T-helper 9 cell (primary cell): Measurements from ENCODE around the gene VAT1L.

ENCODE experiments used
- DNase-seq: peaks from one replicate; pipeline ENCODE4 v3.0.0-alpha.2; 2020

Gene VAT1L

GRCh38 chr16:77782694-77783093, 5.7 kb upstream of the VAT1L start:
- no peak for DNase-seq

- DNase-seq = no peak
These were observed 3.7 kb upstream of the VAT1L start for GRCh38 chr16:77784441-77785372.

- no peak for DNase-seq
These were observed 3.0 kb upstream of the VAT1L start for GRCh38 chr16:77785373-77785764.

- no peak for DNase-seq
These were observed 2.0 kb upstream of the VAT1L start for GRCh38 chr16:77786186-77786847.

GRCh38 chr16:77787452-77787851, 912 bp upstream of the VAT1L start:
- no peak for DNase-seq

GRCh38 chr16:77789085-77790008, 983 bp downstream of the VAT1L start:
- DNase-seq = no peak

GRCh38 chr16:77790009-77790372, 1.6 kb downstream of the VAT1L start:
- DNase-seq = no peak

- DNase-seq = no peak
These were observed 2.5 kb downstream of the VAT1L start for GRCh38 chr16:77790912-77791311.

GRCh38 chr16:77793417-77793816, 5.1 kb downstream of the VAT1L start:
- no peak for DNase-seq

GRCh38 chr16:77794586-77794985, 6.2 kb downstream of the VAT1L start:
- no peak for DNase-seq

- DNase-seq = no peak
These were observed 13.5 kb downstream of the VAT1L start for GRCh38 chr16:77801817-77802216.

- DNase-seq = no peak
These were observed 17.0 kb downstream of the VAT1L start for GRCh38 chr16:77805398-77805797.

GRCh38 chr16:77807021-77807420, 18.7 kb downstream of the VAT1L start:
- no peak for DNase-seq

GRCh38 chr16:77812856-77813500, 24.6 kb downstream of the VAT1L start:
- no peak for DNase-seq

- DNase-seq = no peak
These were observed 27.9 kb downstream of the VAT1L start for GRCh38 chr16:77816293-77816692.

GRCh38 chr16:77820340-77820739, 32.0 kb downstream of the VAT1L start:
- DNase-seq = no peak

GRCh38 chr16:77822661-77823060, 34.3 kb downstream of the VAT1L start:
- DNase-seq = no peak

GRCh38 chr16:77823067-77823466, 34.7 kb downstream of the VAT1L start:
- no peak for DNase-seq

GRCh38 chr16:77825196-77825595, 36.8 kb downstream of the VAT1L start:
- no peak for DNase-seq

GRCh38 chr16:77827032-77827431, 38.7 kb downstream of the VAT1L start:
- no peak for DNase-seq

- no peak for DNase-seq
These were observed 45.7 kb downstream of the VAT1L start for GRCh38 chr16:77833921-77834634.
